NCI-H2171 treated with DMSO at 0.1 percent for 48 hours (cell line): ENCODE measurements around the gene KNDC1.
"Not testable (repeated sequence)": the region's sequence is repeated elsewhere in the genome, so short reads cannot be mapped to it uniquely, and the experiment has no call there.

Experiments used
- DNase-seq: peaks from one replicate; lab custom pipeline; 2025; lab: John Stamatoyannopoulos, UW

The KNDC1 gene

GRCh38 chr10:133159950-133160825 lies at the start of gene KNDC1:
TSS of gene KNDC1 (plus strand) at chr10:133160219. CDS start at chr10:133160468, 249 bp downstream.
- peak; percentile 2 for DNase-seq

GRCh38 chr10:133110609-133111275 lies 49.3 kb upstream of the KNDC1 start:
- DNase-seq, result no peak

DNA sequence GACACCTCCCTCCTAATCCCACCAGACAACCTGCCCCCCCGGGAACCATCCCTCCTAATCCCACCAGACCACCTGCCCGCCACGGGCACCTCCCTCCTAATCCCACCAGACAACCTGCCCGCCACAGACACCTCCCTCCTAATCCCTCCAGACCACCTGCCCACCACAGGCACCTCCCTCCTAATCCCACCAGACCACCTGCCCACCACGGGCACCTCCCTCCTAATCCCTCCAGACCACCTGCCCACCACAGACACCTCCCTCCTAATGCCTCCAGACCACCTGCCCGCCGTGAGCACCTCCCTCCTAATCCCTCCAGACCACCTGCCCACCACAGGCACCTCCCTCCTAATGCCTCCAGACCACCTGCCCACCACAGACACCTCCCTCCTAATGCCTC lies 48.4 kb upstream of the KNDC1 start:
- not testable (repeated sequence) for DNase-seq

DNA sequence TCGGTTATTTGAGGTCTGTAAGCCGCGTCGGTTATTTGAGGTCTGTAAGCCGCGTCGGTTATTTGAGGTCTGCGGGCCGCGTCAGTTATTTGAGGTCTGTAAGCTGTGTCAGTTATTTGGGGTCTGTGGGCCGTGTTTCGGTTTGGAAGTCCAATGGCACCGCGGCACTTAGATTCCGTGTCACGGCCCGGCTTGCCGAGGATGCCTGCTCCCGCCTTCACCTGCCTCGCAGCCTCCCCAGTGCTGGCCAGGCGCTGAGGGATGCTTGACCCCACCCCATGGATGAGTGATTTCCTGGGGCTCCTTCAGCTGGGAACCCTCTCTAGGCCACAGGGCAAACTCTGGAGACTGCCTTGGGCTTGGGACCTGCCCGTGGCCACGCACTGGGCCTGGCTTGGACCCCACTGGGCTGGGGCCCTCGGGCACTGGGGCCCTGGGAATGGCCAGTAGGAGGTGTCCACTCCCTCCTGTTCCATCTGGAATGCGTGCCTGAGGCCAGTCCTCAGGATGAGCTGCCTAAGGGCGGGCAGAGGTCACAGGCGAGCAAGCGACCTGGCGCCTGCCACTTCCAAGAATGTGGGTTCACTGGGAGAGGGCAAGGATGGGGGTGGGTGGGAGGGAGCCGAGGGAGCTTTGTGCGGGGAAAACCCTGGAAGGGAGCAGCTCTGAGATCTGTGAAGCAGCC lies 46.7 kb upstream of the KNDC1 start:
- no peak for DNase-seq

GRCh38 chr10:133113847-133114246 lies 46.2 kb upstream of the KNDC1 start:
- DNase-seq, result no peak

GRCh38 chr10:133114251-133114650 lies 45.8 kb upstream of the KNDC1 start:
- no peak for DNase-seq

DNA sequence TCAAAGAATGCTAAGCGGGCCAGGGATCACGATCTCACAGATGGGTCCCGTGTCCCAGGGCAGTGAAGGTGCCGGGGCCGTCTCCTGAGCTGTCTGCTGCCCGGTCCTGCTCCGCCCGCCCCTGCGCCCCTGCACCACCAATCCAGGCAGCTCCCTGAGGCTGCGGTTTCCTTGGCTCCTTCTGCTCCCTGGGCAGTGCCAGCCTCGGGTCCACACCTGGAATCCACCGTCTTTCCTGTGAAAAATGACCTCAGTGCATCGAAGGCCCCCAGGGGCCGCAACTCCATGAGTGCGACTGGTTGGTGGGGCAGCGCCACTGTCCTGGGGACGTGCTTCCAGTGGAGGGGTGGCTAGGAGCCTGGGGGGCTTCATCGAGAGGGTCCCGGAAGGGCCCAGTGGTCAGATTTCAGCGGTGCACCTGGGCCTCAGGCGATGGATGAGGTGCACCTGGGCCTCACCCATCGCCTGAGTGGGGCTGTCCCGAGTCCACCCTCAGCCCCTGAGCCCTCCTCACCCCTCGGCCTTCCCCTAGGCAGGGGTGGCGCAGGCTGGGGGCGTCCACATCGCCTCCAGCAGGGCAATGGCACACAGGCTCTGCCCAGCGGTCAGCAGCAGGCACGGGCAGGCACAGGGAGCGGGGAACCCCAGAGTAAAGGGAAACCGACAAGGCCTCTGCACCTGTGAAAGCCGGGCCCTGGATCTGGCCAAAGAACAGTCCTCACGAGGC lies 45.1 kb upstream of the KNDC1 start:
- no peak for DNase-seq

GRCh38 chr10:133115453-133115842 lies 44.6 kb upstream of the KNDC1 start:
- no peak for DNase-seq

- no peak for DNase-seq
Measured at GRCh38 chr10:133115976-133116375, 44.0 kb upstream of the KNDC1 start.

- no peak for DNase-seq
Measured at GRCh38 chr10:133116455-133116854, 43.6 kb upstream of the KNDC1 start.

- no peak for DNase-seq
Measured at GRCh38 chr10:133117036-133117687, 42.9 kb upstream of the KNDC1 start.

DNA sequence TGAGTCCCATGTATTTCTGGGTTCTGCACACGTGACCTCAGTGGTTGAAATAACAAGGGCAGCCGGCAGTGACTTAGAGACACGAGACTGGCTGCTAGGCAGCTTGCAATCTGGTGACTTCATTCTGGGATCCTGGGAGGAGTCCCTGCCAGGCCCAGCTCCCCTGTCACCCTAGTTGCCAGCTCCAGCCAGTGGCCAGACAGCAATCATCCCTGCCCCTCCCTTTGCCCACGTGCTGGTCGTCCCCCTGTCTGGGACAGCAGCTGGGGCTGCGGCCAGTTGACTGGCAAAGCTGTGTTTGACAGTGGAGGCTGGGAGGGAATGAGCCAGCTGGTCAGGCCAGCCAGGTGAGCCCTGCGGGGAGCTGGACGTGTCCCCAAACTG lies 42.3 kb upstream of the KNDC1 start:
- DNase-seq, result no peak

- no peak for DNase-seq
Measured at GRCh38 chr10:133121479-133121878, 38.5 kb upstream of the KNDC1 start.

DNA sequence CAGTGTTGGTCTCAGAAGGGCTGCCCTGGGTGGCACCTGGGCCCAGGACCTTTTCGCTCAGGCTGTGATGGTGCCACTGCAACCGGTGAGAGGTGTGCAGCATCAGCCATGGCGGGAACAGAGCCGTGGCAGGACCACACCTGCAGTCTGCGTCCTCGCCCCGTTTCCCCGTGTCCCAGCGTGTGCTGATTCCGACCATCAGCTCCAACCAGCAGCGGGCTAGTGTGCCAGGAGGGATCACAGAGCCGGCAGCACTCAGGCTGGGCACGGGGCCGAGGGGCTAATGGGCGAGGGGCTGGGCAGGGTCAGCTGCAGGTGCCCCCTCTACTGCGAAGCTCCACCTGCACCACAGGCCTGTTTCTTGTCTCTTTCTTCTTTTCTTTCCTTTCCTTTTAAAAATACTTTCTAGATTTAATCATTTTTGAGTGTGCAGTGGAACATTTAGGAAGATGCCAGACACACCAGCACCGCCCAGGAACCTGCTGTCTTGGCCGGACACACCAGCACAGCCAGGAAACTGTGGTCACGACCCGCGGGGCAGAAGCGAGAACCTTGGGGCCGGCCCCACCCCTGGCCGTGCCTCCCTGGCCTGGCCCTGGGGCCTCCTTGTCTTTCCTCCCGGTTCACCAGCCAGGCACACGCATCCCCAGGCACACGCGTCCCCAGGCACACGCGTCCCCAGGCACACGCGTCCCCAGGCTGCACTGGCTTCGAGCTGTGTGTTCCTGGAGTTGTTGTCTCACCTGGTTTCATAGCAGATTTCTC lies 37.7 kb upstream of the KNDC1 start:
- no peak for DNase-seq

GRCh38 chr10:133123050-133123745 lies 36.8 kb upstream of the KNDC1 start:
- DNase-seq, result no peak

DNA sequence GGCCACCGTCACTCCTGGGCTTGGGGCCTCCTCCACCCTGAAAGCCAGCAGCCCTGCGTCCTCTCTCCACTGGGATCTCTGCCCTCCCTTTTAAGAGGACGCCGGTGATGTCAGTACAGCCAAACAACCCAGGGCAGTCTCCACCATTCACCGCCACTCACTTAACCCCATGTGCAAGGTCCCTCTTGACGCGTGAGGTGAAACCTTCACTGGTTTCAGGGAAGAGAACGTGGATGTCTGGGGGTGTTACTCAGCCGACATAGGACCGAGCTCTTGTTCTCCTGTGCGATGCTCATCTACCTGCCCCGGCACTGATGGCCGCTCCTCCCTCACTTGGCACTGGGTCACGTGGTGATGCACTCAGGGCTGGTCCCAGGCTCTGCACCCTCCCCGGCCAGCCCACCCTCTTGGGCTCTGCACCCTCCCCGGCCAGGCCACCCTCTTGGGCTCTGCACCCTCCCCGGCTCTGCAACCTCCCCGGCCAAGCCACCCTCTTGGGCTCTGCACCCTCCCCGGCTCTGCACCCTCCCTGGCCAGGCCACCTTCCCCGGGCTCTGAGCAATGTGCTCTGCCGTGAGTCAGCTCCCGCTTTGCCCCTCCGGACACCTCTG lies 36.2 kb upstream of the KNDC1 start:
- DNase-seq, result no peak

- no peak for DNase-seq
Measured at GRCh38 chr10:133124357-133125211, 35.4 kb upstream of the KNDC1 start.

DNA sequence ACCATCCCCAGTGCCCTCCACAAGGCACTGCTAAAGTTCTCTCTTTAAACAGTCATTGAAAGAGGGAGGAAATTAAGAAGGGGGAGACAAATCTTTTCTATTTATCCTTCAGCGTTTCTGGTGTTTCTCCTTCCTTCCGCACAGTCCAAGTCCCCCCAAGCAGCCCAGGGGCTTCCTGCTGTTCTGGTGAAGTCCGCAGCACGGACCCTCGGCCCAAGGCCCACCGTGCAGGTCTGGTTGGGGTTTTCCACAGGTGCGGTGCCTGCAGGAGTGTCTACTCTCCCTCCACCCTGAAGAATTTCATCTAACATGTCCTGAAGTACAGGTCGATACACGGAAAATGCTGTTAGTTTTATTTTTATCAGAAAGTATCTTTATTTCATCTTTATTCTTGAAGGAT lies 34.1 kb upstream of the KNDC1 start:
- no peak for DNase-seq
